Stimulated activated naive CD8-positive, alpha-beta T cell treated with anti-CD3 and anti-CD28 coated beads, Interleukin-15, Interleukin-2, amounts not matched to agents 100 U/mL and 50 U/mL, for 24 hours (primary cell): ENCODE data around the gene TNFSF9.
A peak's percentile ranks its signal among the peaks of the same experiment; 100 is the strongest.

Experiments
- ATAC-seq: fragments of 150-1000 bp; cut with Tn5 transposase; one replicate; pipeline ENCODE4 v1.10.0; 2021
- DNase-seq: peaks from one replicate; pipeline ENCODE4 v3.0.0; 2021

TNFSF9 gene

GRCh38 chr19:6530386-6531162 lies at the start of gene TNFSF9:
TSS of gene TNFSF9 (plus strand) at chr19:6531026. CDS start at chr19:6531037, 11 bp downstream.
- DNase-seq (peak; percentile 92), ATAC-seq (peak; percentile 83)

- ATAC-seq (peak; percentile 84), DNase-seq (peak; percentile 78)
Observed at GRCh38 chr19:6481541-6482342, 49.1 kb upstream of the TNFSF9 start, which contains the start of gene DENND1C. TSS of gene DENND1C (minus strand) at chr19:6481787. CDS start at chr19:6481695, 92 bp downstream.

GRCh38 chr19:6482343-6482686 lies 48.5 kb upstream of the TNFSF9 start:
- peak; percentile 16 for DNase-seq
- no peak for ATAC-seq

- DNase-seq (no peak), ATAC-seq (no peak)
Observed at GRCh38 chr19:6483235-6483634, 47.6 kb upstream of the TNFSF9 start.

- DNase-seq (no peak), ATAC-seq (no peak)
Observed at GRCh38 chr19:6484230-6484629, 46.6 kb upstream of the TNFSF9 start.

GRCh38 chr19:6484831-6485230 lies 46.0 kb upstream of the TNFSF9 start:
- ATAC-seq, result no peak
- DNase-seq, result no peak

- DNase-seq (no peak), ATAC-seq (peak; percentile 77)
Observed at GRCh38 chr19:6489278-6490061, 41.4 kb upstream of the TNFSF9 start.

- ATAC-seq, result no peak
Observed at GRCh38 chr19:6490134-6490533, 40.7 kb upstream of the TNFSF9 start.

GRCh38 chr19:6491802-6492592 lies 38.8 kb upstream of the TNFSF9 start:
- no peak for DNase-seq

More at GRCh38 chr19:6490134-6490533, 40.7 kb upstream of the TNFSF9 start:
- DNase-seq, result no peak

GRCh38 chr19:6494438-6495036 lies 36.3 kb upstream of the TNFSF9 start:
- ATAC-seq (no peak), DNase-seq (no peak)

More at GRCh38 chr19:6491802-6492592, 38.8 kb upstream of the TNFSF9 start:
- no peak for ATAC-seq

GRCh38 chr19:6495947-6496346 lies 34.9 kb upstream of the TNFSF9 start:
- DNase-seq (no peak), ATAC-seq (no peak)

- DNase-seq (no peak), ATAC-seq (no peak)
Observed at GRCh38 chr19:6498294-6499036, 32.4 kb upstream of the TNFSF9 start.

- no peak for ATAC-seq
- no peak for DNase-seq
Observed at GRCh38 chr19:6499052-6499790, 31.6 kb upstream of the TNFSF9 start.

- ATAC-seq (no peak), DNase-seq (no peak)
Observed at GRCh38 chr19:6500837-6501739, 29.7 kb upstream of the TNFSF9 start.

- ATAC-seq (peak; percentile 68), DNase-seq (peak; percentile 65)
Observed at GRCh38 chr19:6501740-6502648, 28.8 kb upstream of the TNFSF9 start, which contains the start of gene TUBB4A. TSS of gene TUBB4A (minus strand) at chr19:6502309. CDS start at chr19:6502212, 97 bp downstream.

GRCh38 chr19:6503407-6504201 lies 27.2 kb upstream of the TNFSF9 start:
- ATAC-seq, result no peak
- no peak for DNase-seq
